Measurements from ENCODE around the gene MAP1B. TPM values are rescaled to one million over a fixed set of nuclear protein-coding genes. Genes with fewer than 3 reads are reported as not detected.

Gene MAP1B
- total and polyA plus RNA-seq, 4 donors = 0.58 to 5.0 (median 2.1) TPM

DNA sequence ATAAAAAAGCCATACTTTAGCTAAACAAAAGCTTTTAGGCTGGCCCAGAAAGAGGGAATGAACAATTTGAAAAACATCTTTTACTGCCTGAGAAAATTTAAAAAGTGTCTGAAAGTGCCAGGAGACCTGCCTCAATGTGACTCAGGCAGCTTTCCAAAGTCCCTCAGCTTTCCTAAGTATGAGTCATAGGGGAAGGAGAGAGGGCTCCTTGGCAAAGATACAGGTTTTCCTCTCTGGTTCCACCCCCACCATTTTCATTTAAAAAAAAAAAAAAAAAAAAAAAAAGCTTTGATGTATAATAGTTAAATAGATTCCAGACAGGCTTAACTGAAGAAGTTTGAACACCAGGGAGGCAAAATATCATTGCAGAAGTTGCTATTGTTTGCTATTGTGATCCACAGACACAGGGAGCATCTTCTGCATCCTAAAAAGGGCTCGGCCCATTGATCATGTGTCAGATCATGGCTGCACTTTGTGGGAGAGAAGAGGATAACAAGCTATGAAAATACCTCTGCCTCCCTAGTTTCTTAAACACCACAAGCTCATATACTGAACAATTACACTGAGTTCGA is 141.2 kb downstream of the MAP1B start:
- Histone ChIP-seq H3K4me3 (ENCODE audit: low read depth in 1 of 3, low read length in 3 of 3) (no peak overlapping the region), H3K9ac (ENCODE audit: low read depth in 1 of 2, low read length in 2 of 2) (no peak overlapping the region), H3K27ac (ENCODE audit: low read depth in 1 of 2, low read length in 2 of 2) (no peak overlapping the region), H3K27me3 (ENCODE audit: control insufficient read depth in 4 of 4, insufficient read depth in 4 of 4, low read length in 3 of 4) (no peaks in the 10 kb centered on the region), H3K9me3 (ENCODE audit: control insufficient read depth in 4 of 4, low read length in 3 of 4) (no peaks in the 10 kb centered on the region), H3K36me3 (ENCODE audit: control insufficient read depth in 4 of 4, insufficient read depth in 3 of 4, low read depth in 1 of 4, low read length in 3 of 4) (no peaks in the 10 kb centered on the region), H3K4me1 (ENCODE audit: control insufficient read depth in 4 of 4, insufficient read depth in 4 of 4, low read length in 3 of 4) (no peaks in the 10 kb centered on the region)
- DNase-seq (ENCODE audit: low spot score) = no peak
- TF ChIP-seq EGR1 (IDR thresholded peaks at IDR 0.05; ENCODE audit: low read depth in 2 of 2) (no peak), RAD21 (IDR thresholded peaks at IDR 0.05) (no peak), FOXA2 (IDR thresholded peaks at IDR 0.05) (no peak), TAF1 (conservative IDR thresholded peaks at IDR 0.05) (no peak), JUND (IDR thresholded peaks at IDR 0.05) (peak; percentile 71 to 78)
- TF ChIP-seq, protein P1, sequence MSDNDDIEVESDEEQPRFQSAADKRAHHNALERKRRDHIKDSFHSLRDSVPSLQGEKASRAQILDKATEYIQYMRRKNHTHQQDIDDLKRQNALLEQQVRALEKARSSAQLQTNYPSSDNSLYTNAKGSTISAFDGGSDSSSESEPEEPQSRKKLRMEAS (IDR thresholded peaks at IDR 0.05) = no peak
- TF ChIP-seq, protein P2, sequence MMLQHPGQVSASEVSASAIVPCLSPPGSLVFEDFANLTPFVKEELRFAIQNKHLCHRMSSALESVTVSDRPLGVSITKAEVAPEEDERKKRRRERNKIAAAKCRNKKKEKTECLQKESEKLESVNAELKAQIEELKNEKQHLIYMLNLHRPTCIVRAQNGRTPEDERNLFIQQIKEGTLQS (IDR thresholded peaks at IDR 0.05) = no peak
- TF ChIP-seq, protein P3, sequence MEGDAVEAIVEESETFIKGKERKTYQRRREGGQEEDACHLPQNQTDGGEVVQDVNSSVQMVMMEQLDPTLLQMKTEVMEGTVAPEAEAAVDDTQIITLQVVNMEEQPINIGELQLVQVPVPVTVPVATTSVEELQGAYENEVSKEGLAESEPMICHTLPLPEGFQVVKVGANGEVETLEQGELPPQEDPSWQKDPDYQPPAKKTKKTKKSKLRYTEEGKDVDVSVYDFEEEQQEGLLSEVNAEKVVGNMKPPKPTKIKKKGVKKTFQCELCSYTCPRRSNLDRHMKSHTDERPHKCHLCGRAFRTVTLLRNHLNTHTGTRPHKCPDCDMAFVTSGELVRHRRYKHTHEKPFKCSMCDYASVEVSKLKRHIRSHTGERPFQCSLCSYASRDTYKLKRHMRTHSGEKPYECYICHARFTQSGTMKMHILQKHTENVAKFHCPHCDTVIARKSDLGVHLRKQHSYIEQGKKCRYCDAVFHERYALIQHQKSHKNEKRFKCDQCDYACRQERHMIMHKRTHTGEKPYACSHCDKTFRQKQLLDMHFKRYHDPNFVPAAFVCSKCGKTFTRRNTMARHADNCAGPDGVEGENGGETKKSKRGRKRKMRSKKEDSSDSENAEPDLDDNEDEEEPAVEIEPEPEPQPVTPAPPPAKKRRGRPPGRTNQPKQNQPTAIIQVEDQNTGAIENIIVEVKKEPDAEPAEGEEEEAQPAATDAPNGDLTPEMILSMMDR (IDR thresholded peaks at IDR 0.05; ENCODE audit: low read depth, low read length, missing input control) = no peak
- 91% methylated on average over 2 of the region's 2 CpGs for WGBS

DNA sequence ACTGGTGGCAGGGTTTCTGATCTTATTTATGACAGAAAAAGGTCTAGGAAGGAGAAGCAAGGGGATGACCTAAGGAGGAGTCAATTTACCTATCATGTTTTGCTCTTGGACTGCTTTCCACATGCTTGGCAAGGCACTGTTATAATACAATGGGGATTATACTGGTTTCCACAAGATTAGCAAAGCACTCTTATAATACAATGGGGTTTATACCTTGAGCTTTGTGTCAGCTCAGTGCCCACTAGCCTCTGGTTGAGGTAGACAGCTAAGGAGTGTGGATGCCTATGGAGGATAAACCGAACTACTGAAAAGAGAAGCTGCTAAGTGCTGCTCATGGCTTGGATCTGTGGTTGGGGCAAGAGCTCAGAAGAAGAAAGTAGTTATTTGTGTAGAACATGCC is 144.1 kb downstream of the MAP1B start:
- Histone ChIP-seq H3K4me3 (ENCODE audit: low read depth in 1 of 3, low read length in 3 of 3) (no peak overlapping the region), H3K4me1 (ENCODE audit: control insufficient read depth in 4 of 4, insufficient read depth in 4 of 4, low read length in 3 of 4) (no peaks in the 10 kb centered on the region), H3K27me3 (ENCODE audit: control insufficient read depth in 4 of 4, insufficient read depth in 4 of 4, low read length in 3 of 4) (no peaks in the 10 kb centered on the region), H3K9ac (ENCODE audit: low read depth in 1 of 2, low read length in 2 of 2) (no peak overlapping the region), H3K36me3 (ENCODE audit: control insufficient read depth in 4 of 4, insufficient read depth in 3 of 4, low read depth in 1 of 4, low read length in 3 of 4) (no peaks in the 10 kb centered on the region), H3K27ac (ENCODE audit: low read depth in 1 of 2, low read length in 2 of 2) (no peak overlapping the region), H3K9me3 (ENCODE audit: control insufficient read depth in 4 of 4, low read length in 3 of 4) (no peaks in the 10 kb centered on the region)
- no peak for DNase-seq (ENCODE audit: low spot score)
- TF ChIP-seq RXRA (IDR thresholded peaks at IDR 0.05) (no peak), FOXA1 (IDR thresholded peaks at IDR 0.05) (no peak), GABPA (IDR thresholded peaks at IDR 0.05 in 1 of 2, conservative IDR thresholded peaks at IDR 0.05 in 1 of 2) (no peak), TAF1 (conservative IDR thresholded peaks at IDR 0.05) (no peak), RAD21 (IDR thresholded peaks at IDR 0.05) (no peak), SP1 (IDR thresholded peaks at IDR 0.05) (no peak), FOXA2 (IDR thresholded peaks at IDR 0.05) (no peak), YY1 (IDR thresholded peaks at IDR 0.05) (no peak), HNF4G (IDR thresholded peaks at IDR 0.05) (no peak), EGR1 (IDR thresholded peaks at IDR 0.05; ENCODE audit: low read depth in 2 of 2) (no peak), HNF4A (conservative IDR thresholded peaks at IDR 0.05) (no peak), JUND (IDR thresholded peaks at IDR 0.05) (no peak)
- TF ChIP-seq, protein P4, sequence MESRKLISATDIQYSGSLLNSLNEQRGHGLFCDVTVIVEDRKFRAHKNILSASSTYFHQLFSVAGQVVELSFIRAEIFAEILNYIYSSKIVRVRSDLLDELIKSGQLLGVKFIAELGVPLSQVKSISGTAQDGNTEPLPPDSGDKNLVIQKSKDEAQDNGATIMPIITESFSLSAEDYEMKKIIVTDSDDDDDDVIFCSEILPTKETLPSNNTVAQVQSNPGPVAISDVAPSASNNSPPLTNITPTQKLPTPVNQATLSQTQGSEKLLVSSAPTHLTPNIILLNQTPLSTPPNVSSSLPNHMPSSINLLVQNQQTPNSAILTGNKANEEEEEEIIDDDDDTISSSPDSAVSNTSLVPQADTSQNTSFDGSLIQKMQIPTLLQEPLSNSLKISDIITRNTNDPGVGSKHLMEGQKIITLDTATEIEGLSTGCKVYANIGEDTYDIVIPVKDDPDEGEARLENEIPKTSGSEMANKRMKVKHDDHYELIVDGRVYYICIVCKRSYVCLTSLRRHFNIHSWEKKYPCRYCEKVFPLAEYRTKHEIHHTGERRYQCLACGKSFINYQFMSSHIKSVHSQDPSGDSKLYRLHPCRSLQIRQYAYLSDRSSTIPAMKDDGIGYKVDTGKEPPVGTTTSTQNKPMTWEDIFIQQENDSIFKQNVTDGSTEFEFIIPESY (IDR thresholded peaks at IDR 0.05) = no peak
- TF ChIP-seq, protein P3 (IDR thresholded peaks at IDR 0.05; ENCODE audit: low read depth, low read length, missing input control) = no peak
- TF ChIP-seq, protein P1 (IDR thresholded peaks at IDR 0.05) = no peak
- WGBS = 93% methylated on average over 1 of the region's 1 CpG
